Measurements from ENCODE around the gene APMAP.

Gene APMAP

GRCh38 chr20:24960302-24960801, 32.2 kb downstream of the APMAP start:
- H3K4me3 ChIP-seq (ENCODE audit: low read length), result no peak overlapping the region
- no peak for DNase-seq (ENCODE audit: low read depth, low spot score)

GRCh38 chr20:24959591-24960301, 32.8 kb downstream of the APMAP start:
- DNase-seq (ENCODE audit: low read depth, low spot score), result no peak
- H3K4me3 ChIP-seq (ENCODE audit: low read length), result no peak overlapping the region

- no peak for DNase-seq (ENCODE audit: low read depth, low spot score)
- H3K4me3 ChIP-seq (ENCODE audit: low read length), result no peak overlapping the region
Measured at GRCh38 chr20:24958506-24959385, 33.8 kb downstream of the APMAP start.

GRCh38 chr20:24957326-24958016, 35.1 kb downstream of the APMAP start:
- H3K4me3 ChIP-seq (ENCODE audit: low read length), result no peak overlapping the region
- DNase-seq (ENCODE audit: low read depth, low spot score), result no peak

- no peak overlapping the region for H3K4me3 ChIP-seq (ENCODE audit: low read length)
- DNase-seq (ENCODE audit: low read depth, low spot score), result no peak
Measured at GRCh38 chr20:24956001-24956841, 36.3 kb downstream of the APMAP start.

- no peak overlapping the region for H3K4me3 ChIP-seq (ENCODE audit: low read length)
- DNase-seq (ENCODE audit: low read depth, low spot score), result peak; percentile 81
Measured at GRCh38 chr20:24955045-24955444, 37.5 kb downstream of the APMAP start.

GRCh38 chr20:24954566-24954965, 38.0 kb downstream of the APMAP start:
- no peak for DNase-seq (ENCODE audit: low read depth, low spot score)
- H3K4me3 ChIP-seq (ENCODE audit: low read length), result no peak overlapping the region

- no peak overlapping the region for H3K4me3 ChIP-seq (ENCODE audit: low read length)
- no peak for DNase-seq (ENCODE audit: low read depth, low spot score)
Measured at GRCh38 chr20:24954151-24954550, 38.4 kb downstream of the APMAP start.

GRCh38 chr20:24953621-24954133, 38.9 kb downstream of the APMAP start:
- DNase-seq (ENCODE audit: low read depth, low spot score), result no peak
- H3K4me3 ChIP-seq (ENCODE audit: low read length), result no peak overlapping the region

- no peak for DNase-seq (ENCODE audit: low read depth, low spot score)
- H3K4me3 ChIP-seq (ENCODE audit: low read length), result no peak overlapping the region
Measured at GRCh38 chr20:24953209-24953575, 39.4 kb downstream of the APMAP start.

GRCh38 chr20:24952376-24953208, 40.0 kb downstream of the APMAP start:
- no peak for DNase-seq (ENCODE audit: low read depth, low spot score)
- no peak overlapping the region for H3K4me3 ChIP-seq (ENCODE audit: low read length)

- no peak for DNase-seq (ENCODE audit: low read depth, low spot score)
- H3K4me3 ChIP-seq (ENCODE audit: low read length), result no peak overlapping the region
Measured at GRCh38 chr20:24951536-24952083, 40.9 kb downstream of the APMAP start.

GRCh38 chr20:24950836-24951525, 41.6 kb downstream of the APMAP start:
- no peak overlapping the region for H3K4me3 ChIP-seq (ENCODE audit: low read length)
- no peak for DNase-seq (ENCODE audit: low read depth, low spot score)

- no peak overlapping the region for H3K4me3 ChIP-seq (ENCODE audit: low read length)
- DNase-seq (ENCODE audit: low read depth, low spot score), result no peak
Measured at GRCh38 chr20:24950128-24950835, 42.3 kb downstream of the APMAP start.

- DNase-seq (ENCODE audit: low read depth, low spot score), result no peak
- peak overlapping the region; percentile 33; the same call in 1 of the 2 replicates for H3K4me3 ChIP-seq (ENCODE audit: low read length)
Measured at GRCh38 chr20:24949756-24950127, 42.8 kb downstream of the APMAP start.

GRCh38 chr20:24948939-24949679, 43.4 kb downstream of the APMAP start, which contains the start of gene CST7:
TSS of gene CST7 (plus strand) at chr20:24949269. CDS start at chr20:24949506, 237 bp downstream.
- H3K4me3 ChIP-seq (ENCODE audit: low read length), result peak within 1 kb of the TSS; percentile 33
- DNase-seq (ENCODE audit: low read depth, low spot score), result peak; percentile 97

Data from Jurkat, Clone E6-1 (cell line).